Left lobe of liver (tissue), 2 donors: Measurements from ENCODE around the gene NCOA4. TPM values are rescaled to one million over a fixed set of nuclear protein-coding genes. Genes with fewer than 3 reads are reported as not detected.
"Not testable (repeated sequence)": the region's sequence is repeated elsewhere in the genome, so short reads cannot be mapped to it uniquely, and the experiment has no call there.

Experiments
- ATAC-seq: fragments of 200-7000 bp; cut with Tn5 transposase; one replicate; pipeline ENCODE4 v1.9.1; 2020; ENCODE audit warnings: mild to moderate bottlenecking, moderate library complexity
- DNase-seq: peaks from one replicate; pipeline ENCODE4 v3.0.0-alpha.2; 2020; ENCODE audit warnings: low spot score
- total RNA-seq: library from RNA; stranded (reverse); gene quantifications from one replicate; pipeline ENCODE4 v1.2.1, GENCODE V29; 2021
- donor health status: DM: no; HTN: no; CAD: no; lungs with moderate emphysema.
- donor health status: DM: no; HTN: yes; CAD: no.

The NCOA4 gene
- total RNA-seq, 1 donor from 2014 or later = 192 TPM

DNA sequence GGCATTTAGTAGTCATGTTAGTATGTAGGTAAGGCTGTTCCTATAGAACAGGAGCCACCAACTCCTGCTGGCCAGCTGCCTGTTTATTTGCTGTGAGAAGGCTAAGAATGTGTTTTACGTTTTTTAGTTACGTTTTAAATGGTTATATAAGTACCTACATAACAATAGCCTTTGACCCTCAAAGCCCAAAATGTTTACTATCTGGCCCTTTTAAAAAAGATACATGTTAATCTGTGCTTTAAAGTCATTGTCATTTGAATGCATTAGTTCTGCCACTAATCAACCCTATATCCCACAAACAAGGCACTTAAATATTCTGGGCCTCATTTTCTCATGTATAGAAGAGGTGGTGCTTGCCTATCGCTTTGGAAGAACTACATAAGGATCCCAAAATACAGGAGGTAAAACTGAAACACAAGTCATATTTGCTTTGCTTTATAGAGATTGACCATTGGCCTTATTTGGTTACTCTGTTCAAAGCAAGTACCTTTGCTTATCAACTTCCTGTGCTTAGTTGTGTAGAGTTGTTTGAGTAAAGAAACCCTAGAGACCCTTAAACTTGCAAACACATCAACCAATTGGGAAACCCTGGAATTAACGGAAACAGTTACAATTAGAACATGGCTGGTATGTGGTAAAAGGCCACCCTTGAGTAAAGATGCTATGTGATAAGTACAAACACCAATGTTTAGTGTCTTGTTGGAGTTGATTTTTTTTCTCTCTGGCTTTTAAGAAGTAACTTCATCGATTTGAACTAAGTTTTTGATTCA, 32.2 kb downstream of the NCOA4 start:
- ATAC-seq = peak; percentile 72
- DNase-seq = no peak

DNA sequence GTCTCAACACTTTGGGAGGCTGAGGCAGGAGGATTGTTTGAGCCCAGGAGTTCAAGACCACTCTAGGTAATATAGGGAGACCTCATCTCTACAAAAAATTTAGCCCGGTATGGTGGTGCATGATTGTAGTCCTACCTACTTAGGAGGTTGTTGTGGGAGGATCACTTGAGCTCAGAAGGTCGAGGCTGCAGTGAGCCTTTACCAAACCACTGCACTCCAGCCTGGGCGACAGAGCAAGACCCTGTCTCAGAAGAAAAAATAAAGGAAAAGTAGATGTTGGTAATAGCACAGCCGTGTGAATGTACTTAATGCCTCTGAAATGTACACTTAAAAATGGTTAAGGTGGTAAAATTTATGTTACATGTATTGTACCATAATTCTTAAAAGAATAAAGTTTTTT, 32.9 kb downstream of the NCOA4 start:
- ATAC-seq (no peak), DNase-seq (no peak)

DNA sequence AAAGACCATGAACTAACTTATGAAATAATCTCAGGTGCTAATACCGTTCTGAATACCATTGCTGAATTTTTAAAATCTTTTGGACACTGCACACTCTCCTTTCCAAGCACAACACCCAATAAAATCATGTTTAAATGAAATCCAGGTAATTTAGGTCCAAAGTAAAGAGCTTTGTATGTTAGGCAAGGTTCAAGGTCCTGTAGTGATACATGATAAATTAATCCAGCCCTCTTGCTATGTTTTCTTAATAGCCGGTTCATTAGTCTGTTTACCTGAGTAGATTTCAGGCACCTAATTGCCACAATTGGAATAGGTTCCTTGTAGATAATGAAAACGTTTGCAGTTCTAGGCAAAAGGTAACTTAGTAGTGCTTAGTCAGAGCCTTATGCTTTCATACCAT, 44.8 kb downstream of the NCOA4 start:
- not testable (repeated sequence) for DNase-seq

DNA sequence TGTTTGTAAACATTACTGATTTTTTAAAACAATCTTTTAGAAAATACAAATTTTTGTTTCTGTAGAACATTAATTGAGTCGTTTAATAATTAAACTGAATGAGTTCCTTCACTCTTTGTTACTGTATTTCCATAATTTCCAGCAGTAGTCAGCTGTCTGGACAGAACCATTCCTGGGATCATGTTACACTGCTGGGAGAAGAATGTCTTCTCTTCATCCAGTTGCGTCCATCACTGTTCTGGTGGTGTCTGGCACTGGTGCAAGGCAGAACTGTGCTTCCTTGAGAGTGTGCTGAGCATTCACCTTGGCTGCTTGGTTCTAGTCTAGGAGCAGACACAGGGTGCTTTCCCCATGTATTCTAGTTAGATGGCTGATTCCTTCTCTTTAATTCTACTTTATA, 46.0 kb downstream of the NCOA4 start:
- not testable (repeated sequence) for DNase-seq, ATAC-seq

More for the DNA sequence above, 44.8 kb downstream of the NCOA4 start:
- ATAC-seq = peak; percentile 60

DNA sequence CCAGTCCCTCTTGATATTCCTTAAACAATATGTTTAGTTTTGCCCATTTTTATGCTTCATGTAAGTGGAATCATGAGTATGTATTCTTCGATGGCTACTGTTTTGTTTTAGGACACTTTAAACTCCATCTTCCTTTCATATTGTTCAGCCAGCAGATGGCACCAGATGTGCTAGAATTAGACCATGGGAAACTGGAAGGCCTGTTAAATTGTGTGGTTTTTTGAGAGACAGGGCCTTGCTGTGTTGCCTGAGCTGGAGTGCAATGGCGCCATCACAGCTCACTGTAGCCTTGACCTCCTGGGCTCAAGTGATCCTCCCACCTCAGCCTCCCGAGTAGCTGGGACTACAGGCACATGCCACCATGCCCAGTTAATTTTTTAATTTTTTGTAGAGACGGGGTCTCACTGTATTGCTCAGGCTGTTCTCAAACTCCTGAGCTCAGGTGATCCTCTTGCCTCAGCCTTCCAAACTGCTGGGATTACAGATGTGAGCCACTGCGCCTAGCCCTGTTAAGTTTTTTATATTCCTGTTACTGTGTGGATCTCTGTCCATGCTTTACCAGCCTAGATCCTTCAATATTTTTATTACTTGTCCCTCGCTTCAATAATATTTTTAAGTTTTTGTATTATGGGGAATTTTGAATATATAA, 46.8 kb downstream of the NCOA4 start:
- ATAC-seq = peak; percentile 92
- DNase-seq = peak; percentile 52

DNA sequence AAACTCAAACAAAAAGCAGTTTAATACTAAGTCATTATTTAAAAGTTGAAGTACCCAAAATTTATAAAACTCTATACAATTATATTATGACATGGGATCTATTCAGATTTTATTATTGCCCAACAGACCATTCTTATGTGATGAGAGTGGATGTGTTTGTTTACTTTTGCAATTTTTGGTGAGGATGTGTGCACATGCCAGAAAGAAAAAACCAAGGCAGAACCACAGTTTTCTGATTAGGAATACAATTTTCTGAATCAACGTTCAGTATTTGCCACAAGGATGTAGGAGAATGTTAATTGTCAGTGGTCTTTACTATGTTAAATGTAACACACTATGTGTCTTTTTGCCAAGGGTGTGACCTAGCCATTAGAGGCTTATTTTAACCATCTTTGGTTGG, 49.1 kb downstream of the NCOA4 start:
- not testable (repeated sequence) for DNase-seq, ATAC-seq

DNA sequence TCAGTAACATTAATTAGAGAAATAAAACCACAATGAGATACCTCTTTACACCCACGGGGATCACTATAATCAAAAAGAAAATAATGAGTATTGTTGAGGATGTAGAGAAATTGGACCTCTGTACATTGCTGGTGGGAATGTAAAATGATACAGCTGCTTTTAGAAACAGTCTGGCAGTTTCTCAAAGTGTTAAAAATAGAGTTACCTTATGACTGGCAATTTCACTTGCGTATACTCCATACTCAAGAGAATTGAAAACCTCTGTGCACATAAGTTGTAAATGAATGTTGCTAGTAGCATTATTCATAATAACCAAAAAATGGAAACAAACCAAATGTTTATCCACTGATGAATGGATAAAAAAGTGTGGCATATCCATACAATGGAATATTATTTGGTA, 51.9 kb downstream of the NCOA4 start:
- not testable (repeated sequence) for ATAC-seq, DNase-seq

DNA sequence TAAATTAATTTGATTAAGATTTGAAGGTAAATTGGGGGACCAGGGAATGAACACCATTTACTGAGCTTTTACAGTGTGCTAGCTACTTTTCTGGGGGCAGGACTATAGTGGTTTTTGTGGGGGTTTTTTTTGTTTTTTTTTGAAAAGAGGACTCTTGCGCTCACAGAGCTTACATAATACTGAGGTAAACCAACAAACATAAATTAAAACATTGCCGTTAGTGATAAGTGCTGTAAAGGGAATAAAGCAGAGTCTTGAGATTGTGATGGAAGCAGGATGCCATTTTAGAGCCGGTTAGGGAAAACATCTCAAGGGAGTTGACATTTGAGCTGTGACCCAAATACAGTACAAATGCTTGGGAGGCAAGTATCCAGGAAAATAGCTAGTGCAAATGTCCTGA, 56.4 kb downstream of the NCOA4 start:
- DNase-seq, ATAC-seq: not testable (repeated sequence)

DNA sequence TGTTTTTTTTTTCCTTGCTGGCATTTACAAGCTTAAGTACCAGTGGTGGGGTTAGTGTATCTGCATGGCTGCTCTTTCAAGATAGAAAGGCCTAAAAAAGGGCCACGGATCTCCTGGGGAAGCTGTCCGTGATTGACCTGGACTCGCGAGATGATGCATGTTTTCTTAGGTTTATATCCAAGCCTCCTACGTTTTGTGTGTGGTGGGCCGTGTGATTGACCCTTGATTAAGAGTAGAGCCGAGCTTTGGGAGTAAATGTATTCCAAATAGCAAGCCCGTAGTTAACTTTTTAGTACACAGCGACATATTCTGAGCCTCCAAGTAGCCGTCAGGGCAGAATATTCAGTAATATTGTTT, 57.6 kb downstream of the NCOA4 start:
- not testable (repeated sequence) for DNase-seq

DNA sequence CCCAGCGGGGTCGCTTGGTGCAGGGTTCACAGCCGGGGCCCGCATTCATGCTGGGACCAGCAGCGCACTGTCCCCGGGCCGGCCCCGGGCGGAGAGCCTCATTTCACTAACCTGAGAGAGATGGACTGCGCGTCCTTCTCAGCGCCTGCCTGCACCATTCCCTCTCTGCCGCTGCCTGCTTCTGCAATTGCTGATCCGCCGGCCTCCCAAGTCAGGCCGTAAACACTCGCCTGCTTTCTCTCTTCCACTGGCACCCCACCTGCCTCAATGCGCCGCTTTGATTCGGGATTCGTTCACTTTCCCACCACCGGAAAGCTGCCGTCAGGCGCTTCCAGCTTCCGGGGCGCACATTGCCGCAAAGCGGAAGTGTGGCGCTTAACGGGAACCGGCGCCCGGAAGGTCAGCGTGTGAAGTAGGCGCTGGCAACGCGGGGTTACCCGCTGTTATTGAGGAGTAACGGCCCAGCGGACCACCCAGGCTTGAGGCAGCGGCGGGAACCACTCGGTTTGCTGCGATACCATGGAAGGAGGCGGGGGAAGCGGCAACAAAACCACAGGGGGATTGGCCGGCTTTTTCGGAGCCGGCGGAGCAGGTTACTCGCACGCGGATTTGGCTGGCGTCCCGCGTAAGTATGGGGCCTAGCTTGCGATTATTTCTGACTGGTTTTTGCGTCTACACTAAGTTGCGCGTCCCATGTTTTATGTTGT, 58.2 kb downstream of the NCOA4 start, which contains the start of gene TIMM23:
Gene TIMM23 (plus strand): TSS at position 384 of the 707 bp plus-strand sequence. CDS start 136 bp downstream, at position 520.
- ATAC-seq = peak; percentile 96
- DNase-seq = peak; percentile 94

More for the DNA sequence above, 57.6 kb downstream of the NCOA4 start:
- peak; percentile 16 for ATAC-seq

DNA sequence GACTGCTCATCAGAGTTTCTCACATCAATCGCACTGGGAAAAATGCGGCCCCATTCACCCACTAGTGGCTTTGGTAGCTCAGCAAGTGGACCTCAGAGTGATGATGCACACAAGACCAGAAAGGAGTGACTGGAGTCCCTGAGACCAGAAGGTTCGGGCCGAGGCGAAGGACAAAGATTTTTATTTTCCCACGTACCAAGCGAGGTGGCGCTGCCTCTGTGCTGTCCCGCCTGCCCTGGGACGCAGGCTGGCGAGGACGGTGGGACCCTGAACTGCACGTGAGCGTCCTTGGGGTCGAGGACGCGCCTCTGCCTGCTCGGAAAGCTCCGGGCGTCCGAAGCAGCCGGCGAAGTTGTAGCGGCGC, 58.7 kb downstream of the NCOA4 start:
- peak; percentile 40 for ATAC-seq
- DNase-seq = not testable (repeated sequence)

DNA sequence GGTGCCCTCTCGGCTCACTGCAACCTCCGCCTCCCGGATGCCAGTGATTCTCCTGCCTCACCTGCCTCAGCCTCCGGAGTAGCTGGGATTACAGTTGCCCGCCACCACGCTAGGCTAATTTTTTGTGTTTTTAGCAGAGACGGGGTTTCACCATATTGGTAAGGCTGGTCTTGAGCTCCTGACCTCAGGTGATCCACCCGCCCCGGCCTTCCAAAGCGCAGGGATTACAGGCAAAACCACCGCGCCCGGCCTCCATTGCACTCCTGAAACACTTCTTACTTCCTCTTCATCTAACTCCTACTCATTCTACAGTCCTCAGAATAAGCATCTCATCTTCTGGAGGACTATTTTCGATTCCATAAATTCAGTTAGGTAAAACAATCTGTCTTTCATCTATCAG, 59.4 kb downstream of the NCOA4 start:
- DNase-seq, ATAC-seq: not testable (repeated sequence)

DNA sequence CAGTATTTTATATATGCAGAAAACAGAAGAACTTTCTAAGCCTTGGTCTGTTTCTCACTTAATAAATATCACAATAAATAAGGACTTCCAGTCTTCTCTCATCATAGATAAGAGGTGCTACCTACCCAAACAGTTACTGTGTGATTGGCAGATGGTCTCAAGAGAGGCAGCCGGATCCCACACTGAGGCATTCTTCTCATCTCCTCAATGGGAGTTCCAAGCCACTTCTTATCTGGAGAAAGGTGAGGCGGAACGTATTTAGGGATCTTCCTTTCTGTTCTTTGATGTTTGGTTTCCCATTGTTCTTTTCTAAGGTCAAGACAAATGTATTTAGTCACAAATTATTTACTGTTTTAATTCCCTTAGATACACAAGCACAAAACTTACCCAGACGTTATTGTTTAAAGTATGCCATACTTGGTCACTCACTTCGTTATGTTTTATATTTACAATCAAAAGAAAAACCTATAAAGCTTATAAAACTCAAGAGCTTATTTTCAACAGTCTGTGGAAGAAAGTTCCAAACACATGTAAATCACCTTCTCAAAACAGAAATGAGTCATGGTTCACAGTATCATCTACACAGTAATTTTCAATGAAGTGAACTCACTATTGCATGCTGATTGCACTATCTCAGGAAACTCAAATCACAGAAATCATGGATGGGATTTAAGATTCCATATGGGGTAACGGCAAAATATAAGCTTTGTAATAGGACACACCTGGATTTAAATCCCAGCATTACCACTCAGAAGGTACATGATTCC, 67.6 kb downstream of the NCOA4 start:
- DNase-seq = not testable (repeated sequence)

DNA sequence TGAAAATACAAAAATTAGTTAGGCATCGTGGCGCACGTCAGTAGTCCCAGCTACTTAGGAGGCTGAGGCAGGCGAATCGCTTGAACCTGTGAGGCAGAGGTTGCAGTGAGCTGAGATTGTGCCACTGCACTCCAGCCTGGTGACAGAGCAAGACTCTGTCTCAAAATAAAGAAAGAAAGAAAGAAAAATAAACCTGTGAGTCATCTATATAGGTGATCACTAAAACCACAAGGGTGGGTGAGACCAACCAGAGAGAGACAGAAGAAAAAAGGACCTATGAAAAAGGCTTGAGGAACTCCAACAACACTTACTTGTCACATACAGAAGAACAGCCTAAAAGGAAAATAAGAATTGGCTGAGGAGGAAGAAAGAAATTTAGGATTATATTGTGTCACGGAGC, 72.5 kb downstream of the NCOA4 start:
- not testable (repeated sequence) for DNase-seq, ATAC-seq

More for the DNA sequence above, 67.6 kb downstream of the NCOA4 start:
- not testable (repeated sequence) for ATAC-seq

DNA sequence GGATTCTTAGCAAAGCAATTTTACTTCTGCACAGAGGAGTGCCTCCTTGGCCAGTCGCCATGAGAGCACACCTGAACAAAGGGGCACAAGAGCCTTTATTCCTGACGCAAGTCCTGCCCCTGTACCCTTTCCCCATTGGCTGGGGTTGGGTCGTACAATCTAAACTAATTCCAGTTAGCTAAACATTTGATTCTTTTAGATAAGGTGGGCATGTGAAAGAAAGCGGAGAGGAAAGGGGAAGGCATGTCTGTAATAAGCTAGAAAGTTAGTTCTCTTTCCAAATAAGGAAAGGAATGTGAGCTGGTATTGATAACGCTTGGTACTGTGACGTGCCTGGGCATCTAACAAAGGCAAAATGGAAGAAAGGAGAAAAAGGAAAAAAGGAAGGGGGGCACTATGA, 73.8 kb downstream of the NCOA4 start:
- not testable (repeated sequence) for DNase-seq, ATAC-seq

Other genes with a start within 250 kb of the NCOA4 start
- gene AGAP4, start 183.1 kb downstream of the NCOA4 start, total RNA-seq = 7.7 TPM
- gene TIMM23, start 58.1 kb downstream of the NCOA4 start, total RNA-seq = 28.4 TPM
- gene MSMB, start 15.6 kb upstream of the NCOA4 start, total RNA-seq = not detected